Liver (tissue), 9 donors: ENCODE data around the gene AKAP11. TPM values are rescaled to one million over a fixed set of nuclear protein-coding genes. Genes with fewer than 3 reads are reported as not detected.

Source experiments
- DNase-seq: peaks from one replicate; pipeline ENCODE4 v3.0.0-alpha.2; 2017; ENCODE audit warnings: low spot score
- H3K27ac ChIP-seq, 2 donors: one replicate each; pipeline ENCODE4 v1.7.0; 2013; ENCODE audit warnings: inconsistent platforms in 2 of 2, low read length in 2 of 2, control low read depth in 1 of 2, low read depth in 1 of 2, mild to moderate bottlenecking in 1 of 2
- H3K27me3 ChIP-seq, 4 donors: one replicate each; pipeline versions ENCODE4 v1.6.1 to v1.7.0; 2013; ENCODE audit warnings: low read length in 3 of 4, inconsistent platforms in 1 of 4, mild to moderate bottlenecking in 1 of 4, moderate library complexity in 1 of 4; ENCODE audit not compliant: control insufficient read depth in 4 of 4, insufficient read depth in 4 of 4
- H3K36me3 ChIP-seq, 4 donors: one replicate each; pipeline versions ENCODE4 v1.6.1 to v1.7.0; 2013; ENCODE audit warnings: low read length in 3 of 4, mild to moderate bottlenecking in 3 of 4, low read depth in 1 of 4, moderate library complexity in 1 of 4; ENCODE audit not compliant: control insufficient read depth in 4 of 4, insufficient read depth in 3 of 4
- H3K4me1 ChIP-seq, 4 donors: one replicate each; pipeline versions ENCODE4 v1.6.1 to v1.7.0; 2013; ENCODE audit warnings: low read length in 3 of 4, mild to moderate bottlenecking in 3 of 4, moderate library complexity in 1 of 4; ENCODE audit not compliant: control insufficient read depth in 4 of 4, insufficient read depth in 4 of 4
- H3K4me3 ChIP-seq, 3 donors: one replicate each; pipeline versions ENCODE4 v1.6.1 to v1.7.0; 2013; ENCODE audit warnings: low read length in 3 of 3, control low read depth in 1 of 3, low read depth in 1 of 3, mild to moderate bottlenecking in 1 of 3
- H3K9ac ChIP-seq, 2 donors: one replicate each; pipeline ENCODE4 v1.7.0; 2013; ENCODE audit warnings: low read length in 2 of 2, mild to moderate bottlenecking in 2 of 2, moderate library complexity in 2 of 2, control low read depth in 1 of 2, low read depth in 1 of 2
- H3K9me3 ChIP-seq, 4 donors: one replicate each; pipeline versions ENCODE4 v1.6.1 to v1.7.0; 2013; ENCODE audit warnings: low read length in 3 of 4; ENCODE audit not compliant: control insufficient read depth in 4 of 4
- EGR1 ChIP-seq, 2 donors: IDR thresholded peaks; 2 replicates each; pipeline ENCODE4 v1.6.1; 2016 to 2018; ENCODE audit warnings: antibody characterized with exemption in 2 of 2, low read depth in 2 of 2
- FOXA1 ChIP-seq: IDR thresholded peaks from 2 replicates; pipeline ENCODE4 v1.6.1; 2016; ENCODE audit warnings: antibody characterized with exemption
- HNF4A ChIP-seq, 2 donors: conservative IDR thresholded peaks; 2 replicates each; pipeline ENCODE4 v1.6.1; 2016; ENCODE audit warnings: antibody characterized with exemption in 2 of 2, mild to moderate bottlenecking in 2 of 2
- HNF4G ChIP-seq: IDR thresholded peaks from 2 replicates; pipeline ENCODE4 v1.6.1; 2016; ENCODE audit warnings: antibody characterized with exemption
- MAX ChIP-seq: IDR thresholded peaks from 2 replicates; pipeline ENCODE4 v1.6.1; 2016; ENCODE audit warnings: antibody characterized with exemption
- NR2F2 ChIP-seq: IDR thresholded peaks from 2 replicates; pipeline ENCODE4 v1.6.1; 2016; ENCODE audit warnings: antibody characterized with exemption
- RAD21 ChIP-seq, 2 donors: IDR thresholded peaks; 2 replicates each; pipeline ENCODE4 v1.6.1; 2016; ENCODE audit warnings: antibody characterized with exemption in 2 of 2, mild to moderate bottlenecking in 2 of 2
- REST ChIP-seq: IDR thresholded peaks from 2 replicates; pipeline ENCODE4 v1.6.1; 2016; ENCODE audit warnings: antibody characterized with exemption, mild to moderate bottlenecking
- WGBS: extraction: QIAGEN DNeasy Blood & Tissue Kit; methylation state at CpG from one replicate; pipeline ENCODE4 v1.1.7; 2013; 5-methylcytosine and 5-hydroxymethylcytosine counted together
- polyA plus RNA-seq, 2 donors: library from polyadenylated mRNA; stranded (reverse) in 1 of 2; unstranded in 1 of 2; fragments of 200-250 nt in 1 of 2; fragments of >200 nt in 1 of 2; fragmentation: Nextera tagmentation in 1 of 2; extraction: Ambion mirVana in 1 of 2; gene quantifications; one replicate each; pipeline versions ENCODE4 v1.2.1 to v1.2.3, GENCODE V29; 2013 to 2015
- total RNA-seq, 2 donors: library from RNA; depleted of rRNA; stranded (reverse); fragments of >200 nt; gene quantifications; one replicate each; pipeline ENCODE4 v1.2.3, GENCODE V29; 2014
- TF ChIP-seq, protein P1 (sequence below): fragments of 150-350 bp; IDR thresholded peaks from 2 replicates; pipeline ENCODE4 v1.5.1; 2017; ENCODE audit warnings: improper control_type of control experiment, low read depth, low read length; ENCODE audit not compliant: missing input control
- TF ChIP-seq, protein P2 (sequence below): IDR thresholded peaks from 2 replicates; pipeline ENCODE4 v1.6.1; 2016; ENCODE audit warnings: antibody characterized with exemption
- donor health status: healthy.
- donor health status: healthy.
- donor health status: healthy.
- donor health status: healthy.
- donor health status: healthy.

The AKAP11 gene
- total and polyA plus RNA-seq, 4 donors, result 2.5 to 12.0 (median 7.3) TPM

DNA sequence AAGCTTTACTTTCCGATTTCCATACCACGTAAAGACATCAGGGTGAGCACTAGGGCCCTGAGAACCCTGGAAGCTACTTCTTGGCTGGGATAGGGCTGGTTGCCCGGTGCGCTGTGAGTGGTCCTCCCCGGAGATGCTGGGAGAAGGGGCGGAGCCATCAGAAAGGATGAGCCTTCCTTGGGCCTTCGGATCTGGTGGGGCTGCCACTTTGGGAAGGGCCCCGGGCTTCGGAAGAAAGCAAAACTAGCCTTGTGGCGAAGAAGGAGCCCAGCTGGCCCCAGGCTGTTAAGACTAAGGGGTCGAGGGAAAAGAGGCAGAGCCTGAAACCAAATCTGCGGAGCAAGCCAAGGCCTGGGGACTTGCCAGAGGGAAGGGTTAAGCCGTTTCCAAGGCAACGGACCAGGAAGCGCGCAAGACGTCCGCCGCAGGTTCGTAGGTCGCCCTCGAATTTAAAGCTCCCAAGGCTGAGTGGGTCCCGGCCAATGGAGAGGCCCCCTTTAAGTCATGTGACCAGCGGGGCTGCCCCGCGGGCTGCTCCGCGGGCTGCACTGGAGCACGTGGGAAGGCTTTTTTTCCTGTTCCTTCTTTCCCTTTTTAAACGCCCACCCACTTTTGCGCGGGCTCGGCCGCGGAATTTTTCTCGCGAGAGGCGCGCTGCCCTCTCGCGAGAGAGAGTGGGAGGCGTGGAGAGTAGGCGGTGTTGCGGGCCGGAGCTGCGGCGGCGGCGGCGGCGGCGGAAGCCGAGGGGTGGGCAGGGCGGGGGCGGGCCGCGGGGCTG is 426 bp upstream of the AKAP11 start (continued):
- TF ChIP-seq REST (no peak), NR2F2 (peak; percentile 80), MAX (peak; percentile 99), RAD21 (IDR thresholded peaks at IDR 0.05) (no peak), FOXA1 (no peak), HNF4A (conservative IDR thresholded peaks at IDR 0.05) (peak in 1 of 2 donors; percentile 36)
- TF ChIP-seq, protein P1, sequence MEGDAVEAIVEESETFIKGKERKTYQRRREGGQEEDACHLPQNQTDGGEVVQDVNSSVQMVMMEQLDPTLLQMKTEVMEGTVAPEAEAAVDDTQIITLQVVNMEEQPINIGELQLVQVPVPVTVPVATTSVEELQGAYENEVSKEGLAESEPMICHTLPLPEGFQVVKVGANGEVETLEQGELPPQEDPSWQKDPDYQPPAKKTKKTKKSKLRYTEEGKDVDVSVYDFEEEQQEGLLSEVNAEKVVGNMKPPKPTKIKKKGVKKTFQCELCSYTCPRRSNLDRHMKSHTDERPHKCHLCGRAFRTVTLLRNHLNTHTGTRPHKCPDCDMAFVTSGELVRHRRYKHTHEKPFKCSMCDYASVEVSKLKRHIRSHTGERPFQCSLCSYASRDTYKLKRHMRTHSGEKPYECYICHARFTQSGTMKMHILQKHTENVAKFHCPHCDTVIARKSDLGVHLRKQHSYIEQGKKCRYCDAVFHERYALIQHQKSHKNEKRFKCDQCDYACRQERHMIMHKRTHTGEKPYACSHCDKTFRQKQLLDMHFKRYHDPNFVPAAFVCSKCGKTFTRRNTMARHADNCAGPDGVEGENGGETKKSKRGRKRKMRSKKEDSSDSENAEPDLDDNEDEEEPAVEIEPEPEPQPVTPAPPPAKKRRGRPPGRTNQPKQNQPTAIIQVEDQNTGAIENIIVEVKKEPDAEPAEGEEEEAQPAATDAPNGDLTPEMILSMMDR, result no peak
- TF ChIP-seq, protein P2, sequence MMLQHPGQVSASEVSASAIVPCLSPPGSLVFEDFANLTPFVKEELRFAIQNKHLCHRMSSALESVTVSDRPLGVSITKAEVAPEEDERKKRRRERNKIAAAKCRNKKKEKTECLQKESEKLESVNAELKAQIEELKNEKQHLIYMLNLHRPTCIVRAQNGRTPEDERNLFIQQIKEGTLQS, result peak; percentile 16

DNA sequence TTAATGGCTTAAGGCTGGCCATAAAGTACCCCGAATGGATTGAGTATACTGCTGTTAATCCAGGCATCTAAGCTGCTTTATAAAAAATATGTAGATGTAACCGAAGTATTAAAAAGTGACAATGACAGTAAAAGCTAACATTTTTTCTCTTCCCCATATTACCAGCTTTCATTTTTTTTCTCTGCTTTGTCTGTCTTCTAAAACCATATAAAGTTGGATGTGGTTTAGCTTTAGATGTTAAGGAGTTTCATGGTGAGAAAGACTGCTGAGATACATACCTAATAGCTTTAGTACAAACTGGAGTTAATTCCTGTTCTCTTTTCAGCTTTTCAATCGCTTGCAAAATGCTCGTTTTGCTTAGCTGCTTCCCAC is 838 bp downstream of the AKAP11 start:
- TF ChIP-seq, protein P1, result no peak
- no peak for TF ChIP-seq EGR1 (IDR thresholded peaks at IDR 0.05; ENCODE audit: low read depth in 2 of 2)
- no peak for TF ChIP-seq HNF4G
- 19% methylated on average over 4 of the region's 4 CpGs for WGBS
- Histone ChIP-seq H3K9me3 (no peaks in the 10 kb centered on the region), H3K9ac (peak overlapping the region in 1 of 2 donors; percentile 59), H3K4me1 (peaks cover 2 to 15% (median 8%) of the 10 kb centered on the region in 4 donors), H3K27me3 (no peaks in the 10 kb centered on the region), H3K4me3 (peak overlapping the region; percentile 51 to 84 (median 82)), H3K36me3 (no peaks in the 10 kb centered on the region), H3K27ac (peak overlapping the region; percentile 81 to 89)
- DNase-seq, result no peak
